ENCODE results near the gene NGRN.
A peak's percentile ranks its signal among the peaks of the same experiment; 100 is the strongest.
"Not testable (repeated sequence)": the region's sequence is repeated elsewhere in the genome, so short reads cannot be mapped to it uniquely, and the experiment has no call there.

The NGRN gene

GRCh38 chr15:90294601-90295269 is 29.3 kb downstream of the NGRN start:
- TF ChIP-seq CTCF (IDR thresholded peaks at IDR 0.05; ENCODE audit: low read depth, low read length, missing control alignments) = no peak
- no peak overlapping the region for H3K4me3 ChIP-seq (ENCODE audit: low read depth, low read length)
- DNase-seq (ENCODE audit: low read depth) = no peak

- no peak for TF ChIP-seq CTCF (IDR thresholded peaks at IDR 0.05; ENCODE audit: low read depth, low read length, missing control alignments)
- H3K4me3 ChIP-seq (ENCODE audit: low read depth, low read length) = no peak overlapping the region
- no peak for DNase-seq (ENCODE audit: low read depth)
These were observed 29.8 kb downstream of the NGRN start for GRCh38 chr15:90295270-90295648.

GRCh38 chr15:90296316-90296884 is 30.9 kb downstream of the NGRN start:
- not testable (repeated sequence) for H3K4me3 ChIP-seq (ENCODE audit: low read depth, low read length); DNase-seq (ENCODE audit: low read depth)

- H3K4me3 ChIP-seq (ENCODE audit: low read depth, low read length) = no peak overlapping the region
- no peak for TF ChIP-seq CTCF (IDR thresholded peaks at IDR 0.05; ENCODE audit: low read depth, low read length, missing control alignments)
These were observed 31.5 kb downstream of the NGRN start for GRCh38 chr15:90297021-90297420.

GRCh38 chr15:90300541-90300940 is 35.1 kb downstream of the NGRN start:
- DNase-seq (ENCODE audit: low read depth) = no peak
- H3K4me3 ChIP-seq (ENCODE audit: low read depth, low read length) = no peak overlapping the region
- TF ChIP-seq CTCF (IDR thresholded peaks at IDR 0.05; ENCODE audit: low read depth, low read length, missing control alignments) = no peak

More at GRCh38 chr15:90297021-90297420, 31.5 kb downstream of the NGRN start:
- DNase-seq (ENCODE audit: low read depth) = no peak

- TF ChIP-seq CTCF (IDR thresholded peaks at IDR 0.05; ENCODE audit: low read depth, low read length, missing control alignments) = peak; percentile 99
- DNase-seq (ENCODE audit: low read depth) = peak; percentile 26
- peak overlapping the region; percentile 27 for H3K4me3 ChIP-seq (ENCODE audit: low read depth, low read length)
These were observed 35.7 kb downstream of the NGRN start for GRCh38 chr15:90300988-90301706.

GRCh38 chr15:90301707-90302300 is 36.3 kb downstream of the NGRN start:
- no peak for DNase-seq (ENCODE audit: low read depth)
- H3K4me3 ChIP-seq (ENCODE audit: low read depth, low read length) = no peak overlapping the region
- TF ChIP-seq CTCF (IDR thresholded peaks at IDR 0.05; ENCODE audit: low read depth, low read length, missing control alignments) = no peak

- not testable (repeated sequence) for H3K4me3 ChIP-seq (ENCODE audit: low read depth, low read length); DNase-seq (ENCODE audit: low read depth)
These were observed 39.9 kb downstream of the NGRN start for GRCh38 chr15:90305355-90305754.

Measured in GM12864 (cell line).